Vagina (tissue), 2 donors: ENCODE data around the gene TRANK1. TPM values are rescaled to one million over a fixed set of nuclear protein-coding genes. Genes with fewer than 3 reads are reported as not detected.

Experiments used
- DNase-seq, 2 donors: peaks; one replicate each; pipeline ENCODE4 v3.0.0-alpha.2; 2017; ENCODE audit errors: extremely low spot score in 2 of 2
- H3K27ac ChIP-seq: fragments of 200-600 bp; sonication (generic); one replicate; pipeline ENCODE4 v1.5.1; 2019
- H3K27me3 ChIP-seq: fragments of 200-600 bp; sonication (generic); one replicate; pipeline ENCODE4 v1.5.1; 2019
- H3K36me3 ChIP-seq, 2 donors: fragments of 200-600 bp; sonication (generic); one replicate each; pipeline ENCODE4 v1.5.1; 2017 to 2019
- H3K4me1 ChIP-seq: fragments of 200-600 bp; sonication (generic); one replicate; pipeline ENCODE4 v1.5.1; 2019
- H3K4me3 ChIP-seq, 2 donors: fragments of 200-600 bp; sonication (generic); 1 replicate in 1 of 2; 2 replicates in 1 of 2; pipeline ENCODE4 v1.5.1; 2016 to 2019
- H3K9me3 ChIP-seq: fragments of 200-600 bp; sonication (generic); one replicate; pipeline ENCODE4 v1.5.1; 2019
- CTCF ChIP-seq, 3 experiments: fragments of 450-650 bp in 2 of 3; fragments of 200-600 bp in 1 of 3; sonication (generic) in 1 of 3; IDR thresholded peaks; one replicate each; pipeline ENCODE4 v1.5.1; 2017 to 2019; ENCODE audit warnings: antibody characterized with exemption in 3 of 3, mild to moderate bottlenecking in 2 of 3, moderate library complexity in 2 of 3
- POLR2A ChIP-seq, 2 donors: fragments of 450-650 bp; IDR thresholded peaks; one replicate each; pipeline ENCODE4 v1.6.1; 2017; ENCODE audit warnings: antibody characterized with exemption in 2 of 2, mild to moderate bottlenecking in 2 of 2, moderate library complexity in 2 of 2
- POLR2AphosphoS5 ChIP-seq, 2 donors: sonication (generic); formaldehyde crosslinking; IDR thresholded peaks; one replicate each; pipeline ENCODE4 v1.9.0; 2017; ENCODE audit warnings: antibody characterized with exemption in 2 of 2, mild to moderate bottlenecking in 2 of 2, low read depth in 1 of 2; ENCODE audit not compliant: insufficient read depth in 1 of 2
- intact Hi-C: fragments of 100-400 bp; cut with DNase I; formaldehyde crosslinking; loops from one replicate; pipeline ENCODE4 v1.15.1; 2023
- total RNA-seq: library from RNA; depleted of rRNA; stranded (reverse); fragments of >200 nt; gene quantifications from one replicate; pipeline ENCODE4 v1.2.3, GENCODE V29; 2016

Gene TRANK1
- total RNA-seq, 1 donor from 2014 or later: 17.7 TPM

- no peaks in the 10 kb centered on the region for H3K27me3 ChIP-seq
- no peak for DNase-seq
- TF ChIP-seq POLR2A (IDR thresholded peaks at IDR 0.05) (no peak), POLR2AphosphoS5 (IDR thresholded peaks at IDR 0.05; ENCODE audit: insufficient read depth in 1 of 2, low read depth in 1 of 2) (no peak), CTCF (IDR thresholded peaks at IDR 0.05) (no peak)
- no peaks in the 10 kb centered on the region for H3K36me3 ChIP-seq
- H3K4me1 ChIP-seq: no peaks in the 10 kb centered on the region
- no peaks in the 10 kb centered on the region for H3K9me3 ChIP-seq
- H3K27ac ChIP-seq: no peak overlapping the region
- no peak overlapping the region for H3K4me3 ChIP-seq
- intact Hi-C loops: no loop called here
Observed at GRCh38 chr3:36796161-36796560, 148.7 kb downstream of the TRANK1 start.

- Histone ChIP-seq H3K36me3 (no peaks in the 10 kb centered on the region), H3K4me1 (no peaks in the 10 kb centered on the region), H3K9me3 (no peaks in the 10 kb centered on the region), H3K4me3 (no peak overlapping the region), H3K27ac (no peak overlapping the region), H3K27me3 (no peaks in the 10 kb centered on the region)
- no peak for DNase-seq
- no peak for TF ChIP-seq POLR2AphosphoS5 (IDR thresholded peaks at IDR 0.05; ENCODE audit: insufficient read depth in 1 of 2, low read depth in 1 of 2)
- TF ChIP-seq CTCF (IDR thresholded peaks at IDR 0.05): no peak
- no peak for TF ChIP-seq POLR2A (IDR thresholded peaks at IDR 0.05)
- intact Hi-C loops: no loop called here
Observed at GRCh38 chr3:36795622-36796021, 149.2 kb downstream of the TRANK1 start.

GRCh38 chr3:36792342-36792741 lies 152.5 kb downstream of the TRANK1 start:
- H3K4me1 ChIP-seq: no peaks in the 10 kb centered on the region
- no peak for TF ChIP-seq POLR2AphosphoS5 (IDR thresholded peaks at IDR 0.05; ENCODE audit: insufficient read depth in 1 of 2, low read depth in 1 of 2)
- no peaks in the 10 kb centered on the region for H3K9me3 ChIP-seq
- no peak overlapping the region for H3K27ac ChIP-seq
- intact Hi-C loops: no loop called here
- DNase-seq: no peak
- H3K4me3 ChIP-seq: no peak overlapping the region
- H3K27me3 ChIP-seq: no peaks in the 10 kb centered on the region
- H3K36me3 ChIP-seq: no peaks in the 10 kb centered on the region

GRCh38 chr3:36790765-36791164 lies 154.1 kb downstream of the TRANK1 start:
- DNase-seq: no peak
- Histone ChIP-seq H3K36me3 (no peaks in the 10 kb centered on the region), H3K4me1 (no peaks in the 10 kb centered on the region), H3K27ac (no peak overlapping the region), H3K4me3 (no peak overlapping the region), H3K27me3 (no peaks in the 10 kb centered on the region), H3K9me3 (no peaks in the 10 kb centered on the region)
- intact Hi-C loops: no loop called here
- TF ChIP-seq POLR2A (IDR thresholded peaks at IDR 0.05): no peak
- no peak for TF ChIP-seq CTCF (IDR thresholded peaks at IDR 0.05)
- no peak for TF ChIP-seq POLR2AphosphoS5 (IDR thresholded peaks at IDR 0.05; ENCODE audit: insufficient read depth in 1 of 2, low read depth in 1 of 2)

- Histone ChIP-seq H3K4me1 (no peaks in the 10 kb centered on the region), H3K4me3 (no peak overlapping the region), H3K9me3 (no peaks in the 10 kb centered on the region), H3K27me3 (no peaks in the 10 kb centered on the region), H3K27ac (no peak overlapping the region), H3K36me3 (no peaks in the 10 kb centered on the region)
- no peak for TF ChIP-seq POLR2AphosphoS5 (IDR thresholded peaks at IDR 0.05; ENCODE audit: insufficient read depth in 1 of 2, low read depth in 1 of 2)
- no peak for TF ChIP-seq POLR2A (IDR thresholded peaks at IDR 0.05)
- TF ChIP-seq CTCF (IDR thresholded peaks at IDR 0.05): no peak
- intact Hi-C loops: no loop called here
- no peak for DNase-seq
Observed at GRCh38 chr3:36786921-36787890, 157.6 kb downstream of the TRANK1 start.
